ENCODE data around the gene PRR7. TPM values are rescaled to one million over a fixed set of nuclear protein-coding genes. Genes with fewer than 3 reads are reported as not detected.
A peak's percentile ranks its signal among the peaks of the same experiment; 100 is the strongest.

Gene PRR7
- polyA plus RNA-seq, 3 donors: 1.8 to 17.4 (median 2.1) TPM

- peaks cover 0 to 5% (median 2%) of the 10 kb centered on the region in 7 donors for H3K9me3 Mint-ChIP-seq
- no peaks in the 10 kb centered on the region for H3K36me3 ChIP-seq (replicated peaks in 1 of 2; ENCODE audit: control insufficient read depth in 1 of 2, insufficient read depth in 2 of 2, low read length in 2 of 2)
- peaks cover 17 to 28% of the 10 kb centered on the region in 2 donors for H3K4me1 ChIP-seq (ENCODE audit: control insufficient read depth in 1 of 2, insufficient read depth in 2 of 2, low read length in 2 of 2)
- peak overlapping the region; percentile 24 to 76 for H3K4me3 Mint-ChIP-seq
- peaks cover 38 to 54% (median 41%) of the 10 kb centered on the region in 3 donors for H3K27me3 Mint-ChIP-seq (ENCODE audit: low read depth in 3 of 3)
- H3K36me3 Mint-ChIP-seq: peaks cover 0 to 8% of the 10 kb centered on the region in 2 donors
- H3K27ac ChIP-seq (ENCODE audit: low read depth in 1 of 2, low read length in 2 of 2): no peak overlapping the region
- peaks cover 4 to 24% of the 10 kb centered on the region in 2 donors for H3K27me3 ChIP-seq (ENCODE audit: control insufficient read depth in 2 of 2, insufficient read depth in 2 of 2, low read length in 2 of 2)
- DNase-seq: no peak
- intact Hi-C loops (cut with micrococcal nuclease): no loop called here
- no peaks in the 10 kb centered on the region for H3K79me2 ChIP-seq (ENCODE audit: insufficient read depth, low read length)
- peaks cover 33% of the 10 kb centered on the region for H3K4me1 Mint-ChIP-seq
- TF ChIP-seq, protein P1, sequence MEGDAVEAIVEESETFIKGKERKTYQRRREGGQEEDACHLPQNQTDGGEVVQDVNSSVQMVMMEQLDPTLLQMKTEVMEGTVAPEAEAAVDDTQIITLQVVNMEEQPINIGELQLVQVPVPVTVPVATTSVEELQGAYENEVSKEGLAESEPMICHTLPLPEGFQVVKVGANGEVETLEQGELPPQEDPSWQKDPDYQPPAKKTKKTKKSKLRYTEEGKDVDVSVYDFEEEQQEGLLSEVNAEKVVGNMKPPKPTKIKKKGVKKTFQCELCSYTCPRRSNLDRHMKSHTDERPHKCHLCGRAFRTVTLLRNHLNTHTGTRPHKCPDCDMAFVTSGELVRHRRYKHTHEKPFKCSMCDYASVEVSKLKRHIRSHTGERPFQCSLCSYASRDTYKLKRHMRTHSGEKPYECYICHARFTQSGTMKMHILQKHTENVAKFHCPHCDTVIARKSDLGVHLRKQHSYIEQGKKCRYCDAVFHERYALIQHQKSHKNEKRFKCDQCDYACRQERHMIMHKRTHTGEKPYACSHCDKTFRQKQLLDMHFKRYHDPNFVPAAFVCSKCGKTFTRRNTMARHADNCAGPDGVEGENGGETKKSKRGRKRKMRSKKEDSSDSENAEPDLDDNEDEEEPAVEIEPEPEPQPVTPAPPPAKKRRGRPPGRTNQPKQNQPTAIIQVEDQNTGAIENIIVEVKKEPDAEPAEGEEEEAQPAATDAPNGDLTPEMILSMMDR (IDR thresholded peaks at IDR 0.05): no peak
- H3K9me3 ChIP-seq (replicated peaks in 1 of 2; ENCODE audit: control insufficient read depth in 1 of 2, insufficient read depth in 1 of 2, low read length in 2 of 2): peaks cover 0 to 3% of the 10 kb centered on the region in 2 donors
- H4K20me1 ChIP-seq (ENCODE audit: insufficient read depth, low read length): peaks cover 4% of the 10 kb centered on the region
- H2AFZ ChIP-seq (ENCODE audit: insufficient read depth, low read depth, low read length, poor library complexity, severe bottlenecking): no peak overlapping the region
- H3K4me3 ChIP-seq (replicated peaks in 1 of 3; ENCODE audit: low read depth in 2 of 3, low read length in 3 of 3): no peak overlapping the region
- H3K27ac Mint-ChIP-seq: no peak overlapping the region
- WGBS (ENCODE audit: insufficient coverage): 85% methylated on average over 21 of the region's 25 CpGs
- H3K9ac ChIP-seq (ENCODE audit: insufficient read depth, low read length, poor library complexity, severe bottlenecking): no peak overlapping the region
- H3K4me2 ChIP-seq (replicated peaks; ENCODE audit: extremely low read depth, low read length, poor library complexity, severe bottlenecking): no peak overlapping the region
These were observed 20.2 kb downstream of the PRR7 start for GRCh38 chr5:177466861-177467260.

- H3K9me3 ChIP-seq (replicated peaks in 1 of 2; ENCODE audit: control insufficient read depth in 1 of 2, insufficient read depth in 1 of 2, low read length in 2 of 2): peaks cover 0 to 9% of the 10 kb centered on the region in 2 donors
- no peak overlapping the region for H3K4me3 ChIP-seq (replicated peaks in 1 of 3; ENCODE audit: low read depth in 2 of 3, low read length in 3 of 3)
- no peak overlapping the region for H2AFZ ChIP-seq (ENCODE audit: insufficient read depth, low read depth, low read length, poor library complexity, severe bottlenecking)
- Mint-ChIP-seq H3K27me3 (ENCODE audit: low read depth in 3 of 3) (peaks cover 44 to 57% (median 44%) of the 10 kb centered on the region in 3 donors), H3K9me3 (peaks cover 0 to 7% (median 2%) of the 10 kb centered on the region in 7 donors), H3K4me1 (peaks cover 30% of the 10 kb centered on the region), H3K4me3 (no peak overlapping the region), H3K36me3 (peaks cover 2 to 8% of the 10 kb centered on the region in 2 donors), H3K27ac (no peak overlapping the region)
- 96% methylated on average over 25 of the region's 31 CpGs for WGBS (ENCODE audit: insufficient coverage)
- intact Hi-C loops (cut with micrococcal nuclease): no loop called here
- H3K36me3 ChIP-seq (replicated peaks in 1 of 2; ENCODE audit: control insufficient read depth in 1 of 2, insufficient read depth in 2 of 2, low read length in 2 of 2): no peaks in the 10 kb centered on the region
- no peak overlapping the region for H3K4me2 ChIP-seq (replicated peaks; ENCODE audit: extremely low read depth, low read length, poor library complexity, severe bottlenecking)
- H3K27me3 ChIP-seq (ENCODE audit: control insufficient read depth in 2 of 2, insufficient read depth in 2 of 2, low read length in 2 of 2): peaks cover 10 to 30% of the 10 kb centered on the region in 2 donors
- TF ChIP-seq, protein P1 (IDR thresholded peaks at IDR 0.05): no peak
- no peaks in the 10 kb centered on the region for H3K79me2 ChIP-seq (ENCODE audit: insufficient read depth, low read length)
- H4K20me1 ChIP-seq (ENCODE audit: insufficient read depth, low read length): peaks cover 10% of the 10 kb centered on the region
- peaks cover 14 to 28% of the 10 kb centered on the region in 2 donors for H3K4me1 ChIP-seq (ENCODE audit: control insufficient read depth in 1 of 2, insufficient read depth in 2 of 2, low read length in 2 of 2)
- DNase-seq: no peak
- H3K27ac ChIP-seq (ENCODE audit: low read depth in 1 of 2, low read length in 2 of 2): no peak overlapping the region
- no peak overlapping the region for H3K9ac ChIP-seq (ENCODE audit: insufficient read depth, low read length, poor library complexity, severe bottlenecking)
These were observed 20.8 kb downstream of the PRR7 start for GRCh38 chr5:177467436-177467835.
